Measurements from ENCODE around the gene AKAP17A.

The AKAP17A gene

DNA sequence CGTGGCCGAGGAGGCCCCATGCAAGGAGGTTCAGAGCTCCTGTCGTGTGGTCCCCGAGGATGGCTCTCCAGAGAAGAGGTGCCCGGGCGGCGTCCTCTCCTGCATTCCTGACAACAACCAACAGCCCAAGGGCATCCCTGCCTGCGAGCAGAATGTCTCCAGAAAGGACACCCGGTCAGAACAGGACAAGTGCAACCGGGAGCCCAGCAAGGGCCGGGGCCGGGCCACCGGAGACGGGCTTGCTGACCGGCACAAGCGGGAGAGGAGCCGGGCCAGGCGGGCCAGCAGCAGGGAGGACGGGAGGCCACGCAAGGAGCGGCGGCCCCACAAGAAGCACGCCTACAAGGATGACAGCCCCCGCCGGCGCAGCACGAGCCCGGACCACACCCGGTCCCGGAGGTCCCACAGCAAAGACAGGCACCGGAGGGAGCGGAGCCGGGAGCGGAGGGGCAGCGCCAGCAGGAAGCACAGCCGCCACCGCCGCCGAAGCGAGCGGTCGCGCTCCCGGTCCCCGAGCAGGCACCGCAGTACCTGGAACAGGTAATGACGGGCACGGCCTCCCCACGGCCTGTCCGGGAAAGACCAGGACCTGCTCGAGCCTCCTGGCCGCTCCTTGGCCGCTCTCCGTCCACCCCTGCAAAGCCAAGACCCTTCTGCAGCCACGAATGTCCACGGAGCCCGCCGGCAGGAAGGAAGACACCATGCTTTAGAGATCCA, 9.8 kb downstream of the AKAP17A start:
- H3K4me1 ChIP-seq (ENCODE audit: insufficient read depth, insufficient read length), result peaks cover 3% of the 10 kb centered on the region
- H3K4me3 ChIP-seq (ENCODE audit: insufficient read length, low read depth), result no peak overlapping the region
- no peak for DNase-seq (ENCODE audit: low read depth, low spot score)
- no peak for TF ChIP-seq YY1 (IDR thresholded peaks at IDR 0.05; ENCODE audit: insufficient read depth, insufficient read length)
- TF ChIP-seq SUZ12 (IDR thresholded peaks at IDR 0.05; ENCODE audit: extremely low read depth, insufficient read depth, insufficient read length), result no peak
- TF ChIP-seq ZNF274 (IDR thresholded peaks at IDR 0.05; ENCODE audit: low read depth, low read length), result no peak
- no peaks in the 10 kb centered on the region for H3K9me3 ChIP-seq (ENCODE audit: insufficient read depth, low read length)
- no peak overlapping the region for H3K9ac ChIP-seq (ENCODE audit: insufficient read length, low read depth)
- peaks cover 73% of the 10 kb centered on the region for H3K36me3 ChIP-seq (ENCODE audit: insufficient read depth, insufficient read length, low read length)
- no peaks in the 10 kb centered on the region for H3K27me3 ChIP-seq (ENCODE audit: insufficient read depth, insufficient read length)

DNA sequence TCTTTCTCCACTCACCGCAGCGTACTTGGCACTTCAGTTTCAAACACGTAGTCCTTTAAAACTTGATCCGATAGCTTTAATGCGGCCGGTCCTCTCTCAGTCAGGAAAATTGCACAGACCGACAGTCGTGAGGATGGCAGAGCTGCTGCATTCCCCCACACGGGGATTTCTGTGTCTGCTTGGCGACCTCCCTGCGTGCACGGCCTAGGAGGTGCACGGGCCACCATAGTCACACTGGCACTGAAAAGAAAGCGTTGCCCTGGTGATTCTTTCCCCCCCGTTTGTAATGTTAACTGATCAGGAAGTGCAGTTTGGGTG, 10.3 kb downstream of the AKAP17A start:
- no peak overlapping the region for H3K4me3 ChIP-seq (ENCODE audit: insufficient read length, low read depth)
- peaks cover 3% of the 10 kb centered on the region for H3K4me1 ChIP-seq (ENCODE audit: insufficient read depth, insufficient read length)
- H3K9me3 ChIP-seq (ENCODE audit: insufficient read depth, low read length), result no peaks in the 10 kb centered on the region
- no peak overlapping the region for H3K9ac ChIP-seq (ENCODE audit: insufficient read length, low read depth)
- no peaks in the 10 kb centered on the region for H3K27me3 ChIP-seq (ENCODE audit: insufficient read depth, insufficient read length)
- TF ChIP-seq ZNF274 (IDR thresholded peaks at IDR 0.05; ENCODE audit: low read depth, low read length) (no peak), SUZ12 (IDR thresholded peaks at IDR 0.05; ENCODE audit: extremely low read depth, insufficient read depth, insufficient read length) (no peak), YY1 (IDR thresholded peaks at IDR 0.05; ENCODE audit: insufficient read depth, insufficient read length) (no peak)
- no peak for DNase-seq (ENCODE audit: low read depth, low spot score)
- peaks cover 76% of the 10 kb centered on the region for H3K36me3 ChIP-seq (ENCODE audit: insufficient read depth, insufficient read length, low read length)

GRCh38 chrX:1602299-1602698, 10.9 kb downstream of the AKAP17A start:
- TF ChIP-seq SUZ12 (IDR thresholded peaks at IDR 0.05; ENCODE audit: extremely low read depth, insufficient read depth, insufficient read length), result no peak
- TF ChIP-seq ZNF274 (IDR thresholded peaks at IDR 0.05; ENCODE audit: low read depth, low read length), result no peak
- no peak for TF ChIP-seq YY1 (IDR thresholded peaks at IDR 0.05; ENCODE audit: insufficient read depth, insufficient read length)
- Histone ChIP-seq H3K4me3 (ENCODE audit: insufficient read length, low read depth) (no peak overlapping the region), H3K9ac (ENCODE audit: insufficient read length, low read depth) (no peak overlapping the region), H3K9me3 (ENCODE audit: insufficient read depth, low read length) (no peaks in the 10 kb centered on the region), H3K27me3 (ENCODE audit: insufficient read depth, insufficient read length) (no peaks in the 10 kb centered on the region), H3K4me1 (ENCODE audit: insufficient read depth, insufficient read length) (no peaks in the 10 kb centered on the region), H3K36me3 (ENCODE audit: insufficient read depth, insufficient read length, low read length) (peaks cover 70% of the 10 kb centered on the region)
- DNase-seq (ENCODE audit: low read depth, low spot score), result no peak

GRCh38 chrX:1606496-1606895, 15.1 kb downstream of the AKAP17A start:
- Histone ChIP-seq H3K4me1 (ENCODE audit: insufficient read depth, insufficient read length) (peaks cover 7% of the 10 kb centered on the region), H3K27me3 (ENCODE audit: insufficient read depth, insufficient read length) (no peaks in the 10 kb centered on the region), H3K9ac (ENCODE audit: insufficient read length, low read depth) (no peak overlapping the region), H3K36me3 (ENCODE audit: insufficient read depth, insufficient read length, low read length) (peaks cover 28% of the 10 kb centered on the region), H3K9me3 (ENCODE audit: insufficient read depth, low read length) (no peaks in the 10 kb centered on the region), H3K4me3 (ENCODE audit: insufficient read length, low read depth) (no peak overlapping the region)
- no peak for TF ChIP-seq ZNF274 (IDR thresholded peaks at IDR 0.05; ENCODE audit: low read depth, low read length)
- TF ChIP-seq SUZ12 (IDR thresholded peaks at IDR 0.05; ENCODE audit: extremely low read depth, insufficient read depth, insufficient read length), result no peak
- no peak for TF ChIP-seq YY1 (IDR thresholded peaks at IDR 0.05; ENCODE audit: insufficient read depth, insufficient read length)
- DNase-seq (ENCODE audit: low read depth, low spot score), result no peak

DNA sequence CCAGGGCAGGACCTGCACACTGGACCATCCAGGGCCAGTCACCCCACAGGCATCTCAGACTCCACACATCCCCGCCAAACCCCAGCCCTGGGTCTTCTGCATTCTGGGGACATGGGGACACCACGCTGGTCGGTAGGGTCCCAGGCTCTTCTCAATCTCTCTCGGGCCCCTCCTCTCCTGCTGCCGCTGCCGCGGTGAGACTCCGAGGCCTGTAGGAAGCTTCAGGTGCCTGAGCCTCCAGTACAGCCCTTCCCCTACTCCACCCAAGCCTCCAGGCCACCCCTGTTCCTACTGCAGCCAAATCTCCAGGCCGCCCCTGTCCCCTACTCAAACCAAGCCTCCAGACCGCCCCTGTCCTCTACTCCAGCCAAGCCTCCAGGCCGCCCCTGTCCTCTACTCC, 17.9 kb downstream of the AKAP17A start:
- H3K9me3 ChIP-seq (ENCODE audit: insufficient read depth, low read length), result no peaks in the 10 kb centered on the region
- no peaks in the 10 kb centered on the region for H3K27me3 ChIP-seq (ENCODE audit: insufficient read depth, insufficient read length)
- TF ChIP-seq YY1 (IDR thresholded peaks at IDR 0.05; ENCODE audit: insufficient read depth, insufficient read length) (no peak), SUZ12 (IDR thresholded peaks at IDR 0.05; ENCODE audit: extremely low read depth, insufficient read depth, insufficient read length) (no peak)
- H3K36me3 ChIP-seq (ENCODE audit: insufficient read depth, insufficient read length, low read length), result peaks cover 5% of the 10 kb centered on the region
- H3K4me1 ChIP-seq (ENCODE audit: insufficient read depth, insufficient read length), result peaks cover 7% of the 10 kb centered on the region
- no peak overlapping the region for H3K4me3 ChIP-seq (ENCODE audit: insufficient read length, low read depth)
- H3K9ac ChIP-seq (ENCODE audit: insufficient read length, low read depth), result peak overlapping the region; percentile 36
- DNase-seq (ENCODE audit: low read depth, low spot score), result no peak

DNA sequence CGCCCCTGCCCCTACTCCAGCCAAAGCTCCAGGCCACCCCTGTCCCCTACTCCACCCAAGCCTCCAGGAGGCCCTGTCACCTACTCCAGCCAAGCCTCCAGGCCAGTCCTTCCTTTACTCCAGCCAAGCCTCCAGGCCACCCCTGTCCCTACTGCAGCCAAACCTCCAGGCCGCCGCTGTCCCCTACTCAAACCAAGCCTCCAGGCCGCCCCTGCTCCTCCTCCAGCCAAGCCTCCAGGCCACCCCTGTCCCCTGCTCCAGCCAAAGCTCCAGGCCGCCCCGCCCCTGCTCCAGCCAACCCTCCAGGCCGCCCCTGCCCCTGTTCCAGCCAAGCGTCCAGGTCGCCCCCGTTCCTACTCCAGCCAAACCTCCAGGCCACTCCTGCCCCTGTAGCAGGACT, 18.4 kb downstream of the AKAP17A start:
- H3K9ac ChIP-seq (ENCODE audit: insufficient read length, low read depth), result peak overlapping the region; percentile 36
- no peak for DNase-seq (ENCODE audit: low read depth, low spot score)
- H3K4me3 ChIP-seq (ENCODE audit: insufficient read length, low read depth), result no peak overlapping the region
- H3K9me3 ChIP-seq (ENCODE audit: insufficient read depth, low read length), result no peaks in the 10 kb centered on the region
- peaks cover 4% of the 10 kb centered on the region for H3K36me3 ChIP-seq (ENCODE audit: insufficient read depth, insufficient read length, low read length)
- H3K4me1 ChIP-seq (ENCODE audit: insufficient read depth, insufficient read length), result peaks cover 7% of the 10 kb centered on the region
- no peak for TF ChIP-seq SUZ12 (IDR thresholded peaks at IDR 0.05; ENCODE audit: extremely low read depth, insufficient read depth, insufficient read length)
- TF ChIP-seq YY1 (IDR thresholded peaks at IDR 0.05; ENCODE audit: insufficient read depth, insufficient read length), result no peak
- TF ChIP-seq ZNF274 (IDR thresholded peaks at IDR 0.05; ENCODE audit: low read depth, low read length), result no peak
- no peaks in the 10 kb centered on the region for H3K27me3 ChIP-seq (ENCODE audit: insufficient read depth, insufficient read length)

GRCh38 chrX:1610166-1610565, 18.8 kb downstream of the AKAP17A start:
- no peak for DNase-seq (ENCODE audit: low read depth, low spot score)
- no peak overlapping the region for H3K9ac ChIP-seq (ENCODE audit: insufficient read length, low read depth)
- TF ChIP-seq SUZ12 (IDR thresholded peaks at IDR 0.05; ENCODE audit: extremely low read depth, insufficient read depth, insufficient read length) (no peak), ZNF274 (IDR thresholded peaks at IDR 0.05; ENCODE audit: low read depth, low read length) (no peak), YY1 (IDR thresholded peaks at IDR 0.05; ENCODE audit: insufficient read depth, insufficient read length) (no peak)
- H3K27me3 ChIP-seq (ENCODE audit: insufficient read depth, insufficient read length), result no peaks in the 10 kb centered on the region
- no peak overlapping the region for H3K4me3 ChIP-seq (ENCODE audit: insufficient read length, low read depth)
- peaks cover 4% of the 10 kb centered on the region for H3K36me3 ChIP-seq (ENCODE audit: insufficient read depth, insufficient read length, low read length)
- no peaks in the 10 kb centered on the region for H3K9me3 ChIP-seq (ENCODE audit: insufficient read depth, low read length)
- H3K4me1 ChIP-seq (ENCODE audit: insufficient read depth, insufficient read length), result peaks cover 7% of the 10 kb centered on the region
